PC-3 (cell line): ENCODE results near the gene HMHB1.

Experiments used
- CTCF ChIP-seq: fragments of 300-600 bp; sonication (generic); conservative IDR thresholded peaks from 2 replicates; pipeline ENCODE4 v1.5.1; 2017; ENCODE audit warnings: antibody characterized with exemption, low read depth, mild to moderate bottlenecking, low read length
- EZH2 ChIP-seq: fragments of 300-600 bp; sonication (generic); IDR thresholded peaks from one replicate; pipeline ENCODE4 v1.6.1; 2017; ENCODE audit warnings: antibody characterized with exemption, mild to moderate bottlenecking, low read length; ENCODE audit not compliant: unreplicated experiment
- EZH2phosphoT487 ChIP-seq: fragments of 300-600 bp; sonication (generic); IDR thresholded peaks from 2 replicates; pipeline ENCODE4 v1.6.1; 2018; ENCODE audit warnings: mild to moderate bottlenecking, antibody characterized with exemption, low read length, borderline replicate concordance

GRCh38 chr5:143837306-143837848 lies 25.4 kb downstream of the HMHB1 start:
- TF ChIP-seq CTCF (no peak), EZH2 (no peak), EZH2phosphoT487 (no peak)
